ENCODE measurements around the gene MIPOL1. TPM values are rescaled to one million over a fixed set of nuclear protein-coding genes. Genes with fewer than 3 reads are reported as not detected.
A peak's percentile ranks its signal among the peaks of the same experiment; 100 is the strongest.

The MIPOL1 gene
- total and polyA plus RNA-seq, 2 of the 13 experiments (the other 11 are each of a cell fraction or from before 2014, with no cell fraction given) = 8.6 to 34.2 TPM

DNA sequence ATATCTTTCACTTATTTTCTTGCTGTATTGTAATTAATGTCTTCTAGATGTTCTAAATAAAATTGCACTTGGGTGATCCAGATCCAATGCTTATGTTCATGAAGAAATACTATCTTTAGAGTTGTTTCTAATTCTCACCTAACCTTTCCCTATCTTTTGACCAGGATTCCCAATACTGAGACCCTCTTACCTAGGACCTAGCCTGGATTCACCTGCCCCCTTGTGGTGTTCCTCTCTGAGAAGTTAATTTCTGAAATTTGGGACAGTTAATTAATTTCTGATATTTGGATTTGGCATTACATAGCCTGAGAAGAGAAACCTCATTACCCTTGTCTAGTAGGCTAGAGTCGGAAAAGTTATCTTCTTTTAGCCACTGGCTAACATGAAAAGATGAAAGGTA, 367.8 kb downstream of the MIPOL1 start (continued):
- TF ChIP-seq, protein P1, sequence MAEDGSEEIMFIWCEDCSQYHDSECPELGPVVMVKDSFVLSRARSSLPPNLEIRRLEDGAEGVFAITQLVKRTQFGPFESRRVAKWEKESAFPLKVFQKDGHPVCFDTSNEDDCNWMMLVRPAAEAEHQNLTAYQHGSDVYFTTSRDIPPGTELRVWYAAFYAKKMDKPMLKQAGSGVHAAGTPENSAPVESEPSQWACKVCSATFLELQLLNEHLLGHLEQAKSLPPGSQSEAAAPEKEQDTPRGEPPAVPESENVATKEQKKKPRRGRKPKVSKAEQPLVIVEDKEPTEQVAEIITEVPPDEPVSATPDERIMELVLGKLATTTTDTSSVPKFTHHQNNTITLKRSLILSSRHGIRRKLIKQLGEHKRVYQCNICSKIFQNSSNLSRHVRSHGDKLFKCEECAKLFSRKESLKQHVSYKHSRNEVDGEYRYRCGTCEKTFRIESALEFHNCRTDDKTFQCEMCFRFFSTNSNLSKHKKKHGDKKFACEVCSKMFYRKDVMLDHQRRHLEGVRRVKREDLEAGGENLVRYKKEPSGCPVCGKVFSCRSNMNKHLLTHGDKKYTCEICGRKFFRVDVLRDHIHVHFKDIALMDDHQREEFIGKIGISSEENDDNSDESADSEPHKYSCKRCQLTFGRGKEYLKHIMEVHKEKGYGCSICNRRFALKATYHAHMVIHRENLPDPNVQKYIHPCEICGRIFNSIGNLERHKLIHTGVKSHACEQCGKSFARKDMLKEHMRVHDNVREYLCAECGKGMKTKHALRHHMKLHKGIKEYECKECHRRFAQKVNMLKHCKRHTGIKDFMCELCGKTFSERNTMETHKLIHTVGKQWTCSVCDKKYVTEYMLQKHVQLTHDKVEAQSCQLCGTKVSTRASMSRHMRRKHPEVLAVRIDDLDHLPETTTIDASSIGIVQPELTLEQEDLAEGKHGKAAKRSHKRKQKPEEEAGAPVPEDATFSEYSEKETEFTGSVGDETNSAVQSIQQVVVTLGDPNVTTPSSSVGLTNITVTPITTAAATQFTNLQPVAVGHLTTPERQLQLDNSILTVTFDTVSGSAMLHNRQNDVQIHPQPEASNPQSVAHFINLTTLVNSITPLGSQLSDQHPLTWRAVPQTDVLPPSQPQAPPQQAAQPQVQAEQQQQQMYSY (CRISPR knock-in tag; IDR thresholded peaks at IDR 0.05) = no peak
- TF ChIP-seq SOX5 (CRISPR knock-in tag; IDR thresholded peaks at IDR 0.05; ENCODE audit: borderline replicate concordance) (0 out of 2 replicates have a peak, but pooled peaks have one; percentile 17), HOXA5 (CRISPR knock-in tag; IDR thresholded peaks at IDR 0.05) (peak; percentile 13; the same call in 1 of the 2 replicates), ERF (CRISPR knock-in tag; IDR thresholded peaks at IDR 0.05) (0 out of 2 replicates have a peak, but pooled peaks have one; percentile 62), ZNF543 (CRISPR knock-in tag; IDR thresholded peaks at IDR 0.05) (no peak), ISL2 (CRISPR knock-in tag; IDR thresholded peaks at IDR 0.05) (peak; percentile 68; the same call in 1 of the 2 replicates), EEA1 (CRISPR knock-in tag; IDR thresholded peaks at IDR 0.05; ENCODE audit: borderline replicate concordance) (no peak), HMG20B (CRISPR knock-in tag; conservative IDR thresholded peaks at IDR 0.05) (no peak), NFATC3 (CRISPR knock-in tag; IDR thresholded peaks at IDR 0.05) (no peak), NR3C1 (CRISPR knock-in tag; IDR thresholded peaks at IDR 0.05) (no peak), ARNT2 (CRISPR knock-in tag; IDR thresholded peaks at IDR 0.05; ENCODE audit: low read depth) (no peak), KDM5A (IDR thresholded peaks at IDR 0.05; ENCODE audit: borderline replicate concordance, low read length) (no peak), SMAD3 (CRISPR knock-in tag; IDR thresholded peaks at IDR 0.05) (peak; percentile 65; the same call in 1 of the 2 replicates), ZFP41 (CRISPR knock-in tag; IDR thresholded peaks at IDR 0.05; ENCODE audit: borderline replicate concordance) (no peak), ZNF317 (CRISPR knock-in tag; IDR thresholded peaks at IDR 0.05) (0 out of 2 replicates have a peak, but pooled peaks have one; percentile 28), ZFP1 (CRISPR knock-in tag; IDR thresholded peaks at IDR 0.05) (no peak), PHF21A (CRISPR knock-in tag; IDR thresholded peaks at IDR 0.05) (no peak)
- TF ChIP-seq, protein P2, sequence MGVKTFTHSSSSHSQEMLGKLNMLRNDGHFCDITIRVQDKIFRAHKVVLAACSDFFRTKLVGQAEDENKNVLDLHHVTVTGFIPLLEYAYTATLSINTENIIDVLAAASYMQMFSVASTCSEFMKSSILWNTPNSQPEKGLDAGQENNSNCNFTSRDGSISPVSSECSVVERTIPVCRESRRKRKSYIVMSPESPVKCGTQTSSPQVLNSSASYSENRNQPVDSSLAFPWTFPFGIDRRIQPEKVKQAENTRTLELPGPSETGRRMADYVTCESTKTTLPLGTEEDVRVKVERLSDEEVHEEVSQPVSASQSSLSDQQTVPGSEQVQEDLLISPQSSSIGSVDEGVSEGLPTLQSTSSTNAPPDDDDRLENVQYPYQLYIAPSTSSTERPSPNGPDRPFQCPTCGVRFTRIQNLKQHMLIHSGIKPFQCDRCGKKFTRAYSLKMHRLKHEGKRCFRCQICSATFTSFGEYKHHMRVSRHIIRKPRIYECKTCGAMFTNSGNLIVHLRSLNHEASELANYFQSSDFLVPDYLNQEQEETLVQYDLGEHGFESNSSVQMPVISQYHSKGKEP (CRISPR knock-in tag; IDR thresholded peaks at IDR 0.05) = no peak
- TF ChIP-seq, protein P3, sequence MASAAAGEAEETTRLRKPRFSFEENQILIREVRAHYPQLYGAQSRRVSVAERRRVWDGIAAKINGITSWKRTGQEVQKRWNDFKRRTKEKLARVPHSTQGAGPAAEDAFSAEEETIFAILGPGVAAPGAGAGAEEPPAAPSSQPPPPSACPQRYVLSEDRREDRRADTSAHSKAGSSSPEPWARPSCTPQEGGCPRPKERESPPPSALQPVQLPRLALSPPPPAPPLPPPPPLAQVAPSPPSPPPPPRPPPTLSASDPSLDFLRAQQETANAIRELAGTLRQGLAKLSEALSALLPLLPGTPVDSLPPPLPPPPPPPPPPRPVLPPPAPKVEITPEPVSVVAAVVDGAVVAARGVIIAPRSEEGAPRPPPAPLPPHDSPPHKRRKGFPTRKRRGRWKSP (CRISPR knock-in tag; IDR thresholded peaks at IDR 0.05) = no peak
- TF ChIP-seq, protein P4, sequence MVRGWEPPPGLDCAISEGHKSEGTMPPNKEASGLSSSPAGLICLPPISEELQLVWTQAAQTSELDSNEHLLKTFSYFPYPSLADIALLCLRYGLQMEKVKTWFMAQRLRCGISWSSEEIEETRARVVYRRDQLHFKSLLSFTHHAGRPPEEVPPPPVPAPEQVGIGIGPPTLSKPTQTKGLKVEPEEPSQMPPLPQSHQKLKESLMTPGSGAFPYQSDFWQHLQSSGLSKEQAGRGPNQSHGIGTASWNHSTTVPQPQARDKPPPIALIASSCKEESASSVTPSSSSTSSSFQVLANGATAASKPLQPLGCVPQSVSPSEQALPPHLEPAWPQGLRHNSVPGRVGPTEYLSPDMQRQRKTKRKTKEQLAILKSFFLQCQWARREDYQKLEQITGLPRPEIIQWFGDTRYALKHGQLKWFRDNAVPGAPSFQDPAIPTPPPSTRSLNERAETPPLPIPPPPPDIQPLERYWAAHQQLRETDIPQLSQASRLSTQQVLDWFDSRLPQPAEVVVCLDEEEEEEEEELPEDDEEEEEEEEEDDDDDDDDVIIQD (CRISPR knock-in tag; IDR thresholded peaks at IDR 0.05; ENCODE audit: low read depth) = peak; percentile 32; the same call in 1 of the 2 replicates
- TF ChIP-seq, protein P5, sequence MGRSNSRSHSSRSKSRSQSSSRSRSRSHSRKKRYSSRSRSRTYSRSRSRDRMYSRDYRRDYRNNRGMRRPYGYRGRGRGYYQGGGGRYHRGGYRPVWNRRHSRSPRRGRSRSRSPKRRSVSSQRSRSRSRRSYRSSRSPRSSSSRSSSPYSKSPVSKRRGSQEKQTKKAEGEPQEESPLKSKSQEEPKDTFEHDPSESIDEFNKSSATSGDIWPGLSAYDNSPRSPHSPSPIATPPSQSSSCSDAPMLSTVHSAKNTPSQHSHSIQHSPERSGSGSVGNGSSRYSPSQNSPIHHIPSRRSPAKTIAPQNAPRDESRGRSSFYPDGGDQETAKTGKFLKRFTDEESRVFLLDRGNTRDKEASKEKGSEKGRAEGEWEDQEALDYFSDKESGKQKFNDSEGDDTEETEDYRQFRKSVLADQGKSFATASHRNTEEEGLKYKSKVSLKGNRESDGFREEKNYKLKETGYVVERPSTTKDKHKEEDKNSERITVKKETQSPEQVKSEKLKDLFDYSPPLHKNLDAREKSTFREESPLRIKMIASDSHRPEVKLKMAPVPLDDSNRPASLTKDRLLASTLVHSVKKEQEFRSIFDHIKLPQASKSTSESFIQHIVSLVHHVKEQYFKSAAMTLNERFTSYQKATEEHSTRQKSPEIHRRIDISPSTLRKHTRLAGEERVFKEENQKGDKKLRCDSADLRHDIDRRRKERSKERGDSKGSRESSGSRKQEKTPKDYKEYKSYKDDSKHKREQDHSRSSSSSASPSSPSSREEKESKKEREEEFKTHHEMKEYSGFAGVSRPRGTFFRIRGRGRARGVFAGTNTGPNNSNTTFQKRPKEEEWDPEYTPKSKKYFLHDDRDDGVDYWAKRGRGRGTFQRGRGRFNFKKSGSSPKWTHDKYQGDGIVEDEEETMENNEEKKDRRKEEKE (IDR thresholded peaks at IDR 0.05) = no peak
